Mesendoderm (in vitro differentiated cells): ENCODE results near the gene HYAL4.

Source experiments
- DNase-seq: peaks from one replicate; pipeline ENCODE4 v3.0.0; 2013
- H2AK5ac ChIP-seq: 2 replicates; pipeline ENCODE4 v1.6.1; 2013; ENCODE audit warnings: low read length, inconsistent platforms
- H2BK120ac ChIP-seq: 2 replicates; pipeline ENCODE4 v1.6.1; 2013; ENCODE audit warnings: low read depth, mild to moderate bottlenecking, low read length, moderate library complexity, mixed read lengths
- H2BK15ac ChIP-seq: replicated peaks from 2 replicates; pipeline ENCODE4 v1.6.1; 2013; ENCODE audit warnings: low read depth, mild to moderate bottlenecking, moderate library complexity
- H2BK5ac ChIP-seq: 2 replicates; pipeline ENCODE4 v1.6.1; 2013; ENCODE audit warnings: low read length, inconsistent platforms
- H3K18ac ChIP-seq: 2 replicates; pipeline ENCODE4 v1.6.1; 2013; ENCODE audit warnings: mild to moderate bottlenecking, low read length, mixed read lengths
- H3K23ac ChIP-seq: one replicate; pipeline ENCODE4 v1.6.1; 2013; ENCODE audit warnings: low read length
- H3K27ac ChIP-seq: 2 replicates; pipeline ENCODE4 v1.5.1; 2013; ENCODE audit warnings: low read depth, mild to moderate bottlenecking, inconsistent platforms, low read length, moderate library complexity
- H3K27me3 ChIP-seq: 2 replicates; pipeline ENCODE4 v1.6.1; 2013; ENCODE audit warnings: low read length, control low read depth, mild to moderate bottlenecking, inconsistent platforms; ENCODE audit not compliant: insufficient read depth, poor library complexity
- H3K36me3 ChIP-seq: 2 replicates; pipeline ENCODE4 v1.6.1; 2013; ENCODE audit warnings: low read length, inconsistent platforms; ENCODE audit not compliant: control insufficient read depth, insufficient read depth
- H3K4ac ChIP-seq: one replicate; pipeline ENCODE4 v1.6.1; 2013; ENCODE audit warnings: low read depth, mild to moderate bottlenecking, low read length, moderate library complexity
- H3K4me1 ChIP-seq: 2 replicates; pipeline ENCODE4 v1.6.1; 2013; ENCODE audit warnings: low read depth, low read length, inconsistent platforms; ENCODE audit not compliant: control insufficient read depth
- H3K4me2 ChIP-seq: 2 replicates; pipeline ENCODE4 v1.6.1; 2013; ENCODE audit warnings: low read length
- H3K4me3 ChIP-seq: 2 replicates; pipeline ENCODE4 v1.5.1; 2013; ENCODE audit warnings: mild to moderate bottlenecking, low read length
- H3K56ac ChIP-seq: one replicate; pipeline ENCODE4 v1.6.1; 2013; ENCODE audit warnings: low read length
- H3K79me1 ChIP-seq: 2 replicates; pipeline ENCODE4 v1.6.1; 2013; ENCODE audit warnings: low read length, inconsistent platforms
- H3K79me2 ChIP-seq: 2 replicates; pipeline ENCODE4 v1.6.1; 2013; ENCODE audit warnings: mild to moderate bottlenecking, low read length; ENCODE audit not compliant: control insufficient read depth, insufficient read depth
- H3K9ac ChIP-seq: 2 replicates; pipeline ENCODE4 v1.6.1; 2013; ENCODE audit warnings: low read length, inconsistent platforms
- H4K5ac ChIP-seq: one replicate; pipeline ENCODE4 v1.6.1; 2013; ENCODE audit warnings: low read length
- H4K8ac ChIP-seq: one replicate; pipeline ENCODE4 v1.6.1; 2013; ENCODE audit warnings: low read depth, mild to moderate bottlenecking, control low read depth, low read length, moderate library complexity
- WGBS: extraction: QIAGEN DNeasy Blood & Tissue Kit; methylation state at CpG from one replicate; pipeline ENCODE4 v1.1.7; 2013; ENCODE audit warnings: low lambda C conversion rate, missing lambda C conversion rate; ENCODE audit not compliant: insufficient coverage; ENCODE audit errors: extremely low coverage; 5-methylcytosine and 5-hydroxymethylcytosine counted together

HYAL4 gene

DNA sequence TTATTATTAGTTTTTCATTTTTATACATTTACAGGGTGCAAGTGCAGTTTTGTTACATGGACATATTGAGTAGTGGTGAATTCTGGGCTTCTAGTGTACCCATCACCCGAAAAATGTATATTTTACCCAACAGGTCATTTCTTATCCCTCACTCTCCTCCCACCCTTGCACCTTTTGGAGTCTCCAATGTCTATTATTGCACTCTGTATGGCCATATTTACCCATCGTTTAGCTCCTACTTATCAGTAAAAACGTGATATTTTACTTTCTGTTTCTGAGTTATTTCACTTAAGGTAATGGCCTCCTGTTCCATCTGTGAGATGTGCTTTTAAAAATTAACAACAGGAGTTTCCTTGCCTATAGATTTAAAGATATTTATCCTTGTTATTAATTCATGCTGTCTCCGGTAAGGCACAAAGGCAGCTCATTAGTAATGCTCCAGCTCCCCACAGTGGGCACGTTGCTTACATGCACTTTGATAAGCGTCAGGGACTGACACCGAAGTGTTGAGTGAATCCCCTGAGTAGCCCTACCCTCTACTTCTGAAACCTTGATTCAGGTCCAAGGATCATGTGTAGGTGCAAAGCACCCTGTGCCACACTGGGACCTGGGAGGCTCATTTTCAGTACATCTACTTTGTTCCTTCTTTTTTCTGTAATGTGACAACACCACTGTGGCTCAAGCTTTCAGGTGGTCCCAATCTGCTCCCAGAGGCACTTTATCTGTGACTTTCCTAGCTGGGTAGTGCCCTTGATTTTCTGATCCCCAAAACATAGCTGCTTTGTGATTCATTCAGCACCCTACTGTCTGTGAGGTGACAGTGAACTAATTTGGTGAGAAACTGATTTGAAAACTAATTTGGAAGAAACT is 27.3 kb downstream of the HYAL4 start:
- Histone ChIP-seq H3K18ac (no peak overlapping the region), H3K4me2 (no peak overlapping the region), H2BK15ac (peak overlapping the region; percentile 41), H3K56ac (no peak overlapping the region), H2BK120ac (no peak overlapping the region), H4K8ac (no peak overlapping the region), H3K36me3 (no peaks in the 10 kb centered on the region), H3K4me1 (no peaks in the 10 kb centered on the region), H3K23ac (no peak overlapping the region), H3K4me3 (no peak overlapping the region), H3K79me1 (no peaks in the 10 kb centered on the region), H3K79me2 (no peaks in the 10 kb centered on the region), H2AK5ac (no peak overlapping the region), H3K27me3 (no peaks in the 10 kb centered on the region), H3K27ac (no peak overlapping the region), H3K4ac (peak overlapping the region; percentile 16), H4K5ac (no peak overlapping the region), H2BK5ac (no peak overlapping the region), H3K9ac (no peak overlapping the region)
- WGBS: no CpG with 5 or more reads among the region's 7 CpGs
- DNase-seq: peak; percentile 77

DNA sequence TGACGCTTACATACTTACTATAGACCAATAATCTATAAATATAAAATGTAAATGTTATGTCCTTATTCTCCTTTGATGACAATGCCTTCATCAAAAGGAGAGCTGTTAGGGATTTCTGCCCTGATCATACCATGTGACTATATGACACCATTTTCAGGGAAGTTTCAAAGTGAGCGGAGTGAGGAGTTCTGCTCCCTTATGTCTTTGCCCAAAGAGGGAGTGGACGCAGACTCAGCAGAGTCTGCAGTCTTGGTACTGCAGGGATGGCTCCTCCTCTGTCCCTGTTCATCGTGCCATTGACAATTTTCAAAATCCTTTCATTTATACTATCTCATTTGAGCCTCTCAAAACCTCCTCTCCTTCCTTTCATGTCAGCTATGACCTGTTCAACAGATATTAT is 27.9 kb downstream of the HYAL4 start:
- Histone ChIP-seq H3K4me1 (no peaks in the 10 kb centered on the region), H3K56ac (no peak overlapping the region), H3K18ac (no peak overlapping the region), H3K27me3 (no peaks in the 10 kb centered on the region), H3K4ac (peak overlapping the region; percentile 16), H2BK120ac (no peak overlapping the region), H2BK5ac (no peak overlapping the region), H3K79me2 (no peaks in the 10 kb centered on the region), H2BK15ac (no peak overlapping the region), H3K23ac (no peak overlapping the region), H3K4me3 (no peak overlapping the region), H4K8ac (no peak overlapping the region), H3K9ac (no peak overlapping the region), H3K27ac (no peak overlapping the region), H3K79me1 (no peaks in the 10 kb centered on the region), H3K4me2 (no peak overlapping the region), H3K36me3 (no peaks in the 10 kb centered on the region), H2AK5ac (no peak overlapping the region), H4K5ac (no peak overlapping the region)
- DNase-seq: no peak
- WGBS: no CpG with 5 or more reads among the region's 4 CpGs

DNA sequence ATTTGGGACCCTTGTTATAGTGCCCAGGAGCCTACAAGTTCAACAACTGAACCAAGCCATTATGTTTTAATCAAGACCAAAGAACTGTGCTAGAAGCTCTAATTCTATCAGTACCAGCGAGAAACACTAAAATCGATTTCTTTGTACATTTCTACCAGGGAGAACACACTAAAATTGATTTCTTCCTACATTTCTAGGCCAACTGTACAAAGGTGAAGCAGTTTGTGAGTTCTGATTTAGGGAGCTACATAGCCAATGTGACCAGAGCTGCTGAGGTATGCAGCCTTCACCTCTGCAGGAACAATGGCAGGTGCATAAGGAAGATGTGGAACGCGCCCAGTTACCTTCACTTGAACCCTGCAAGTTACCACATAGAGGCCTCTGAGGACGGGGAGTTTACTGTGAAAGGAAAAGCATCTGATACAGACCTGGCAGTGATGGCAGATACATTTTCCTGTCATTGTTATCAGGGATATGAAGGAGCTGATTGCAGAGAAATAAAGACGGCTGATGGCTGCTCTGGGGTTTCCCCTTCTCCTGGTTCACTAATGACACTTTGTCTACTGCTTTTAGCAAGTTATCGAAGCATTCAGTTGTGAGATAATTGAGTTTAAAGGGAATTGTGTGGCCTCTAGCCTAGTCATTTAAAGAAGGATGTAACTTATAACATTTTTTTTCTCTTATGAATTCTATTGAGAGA is 31.7 kb downstream of the HYAL4 start:
- Histone ChIP-seq H3K56ac (no peak overlapping the region), H3K4me2 (no peak overlapping the region), H2BK5ac (no peak overlapping the region), H3K4me1 (no peaks in the 10 kb centered on the region), H3K4ac (no peak overlapping the region), H2BK120ac (no peak overlapping the region), H3K36me3 (no peaks in the 10 kb centered on the region), H2BK15ac (no peak overlapping the region), H3K79me1 (no peaks in the 10 kb centered on the region), H3K23ac (no peak overlapping the region), H3K18ac (no peak overlapping the region), H4K8ac (no peak overlapping the region), H2AK5ac (no peak overlapping the region), H4K5ac (no peak overlapping the region), H3K9ac (no peak overlapping the region), H3K79me2 (no peaks in the 10 kb centered on the region), H3K4me3 (no peak overlapping the region), H3K27ac (no peak overlapping the region), H3K27me3 (no peaks in the 10 kb centered on the region)
- no CpG with 5 or more reads among the region's 7 CpGs for WGBS
- no peak for DNase-seq

DNA sequence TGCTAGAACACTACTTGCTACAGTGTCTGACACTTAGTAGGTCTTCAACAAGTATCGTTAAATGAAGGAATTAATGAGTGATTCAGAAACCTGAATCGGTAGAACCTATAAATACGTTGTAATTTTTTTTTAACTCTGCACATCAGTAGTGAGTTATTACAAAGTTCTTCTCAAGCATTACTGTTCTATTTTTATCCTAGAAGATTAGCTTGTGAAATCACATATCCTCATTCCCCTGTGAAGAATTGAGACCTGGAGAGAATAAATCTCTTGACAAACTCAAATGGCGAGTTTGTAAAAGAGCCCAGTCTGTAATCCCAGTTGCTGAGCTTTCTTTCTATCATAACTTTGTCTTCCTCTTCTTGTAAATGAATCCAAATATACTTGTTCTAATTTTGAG is 34.7 kb downstream of the HYAL4 start:
- H3K56ac ChIP-seq: no peak overlapping the region
- H4K8ac ChIP-seq: no peak overlapping the region
- H3K9ac ChIP-seq: no peak overlapping the region
- H2BK5ac ChIP-seq: no peak overlapping the region
- H3K79me1 ChIP-seq: no peaks in the 10 kb centered on the region
- H2BK120ac ChIP-seq: no peak overlapping the region
- no peaks in the 10 kb centered on the region for H3K27me3 ChIP-seq
- no peak overlapping the region for H3K4ac ChIP-seq
- H3K36me3 ChIP-seq: no peaks in the 10 kb centered on the region
- WGBS: no CpG with 5 or more reads among the region's 4 CpGs
- no peaks in the 10 kb centered on the region for H3K79me2 ChIP-seq
- no peak overlapping the region for H2AK5ac ChIP-seq
- H3K4me1 ChIP-seq: no peaks in the 10 kb centered on the region
- no peak overlapping the region for H3K18ac ChIP-seq
- no peak overlapping the region for H3K4me2 ChIP-seq
- H3K4me3 ChIP-seq: no peak overlapping the region
- DNase-seq: no peak
- no peak overlapping the region for H2BK15ac ChIP-seq
- H3K27ac ChIP-seq: no peak overlapping the region
- H4K5ac ChIP-seq: no peak overlapping the region
- H3K23ac ChIP-seq: no peak overlapping the region

DNA sequence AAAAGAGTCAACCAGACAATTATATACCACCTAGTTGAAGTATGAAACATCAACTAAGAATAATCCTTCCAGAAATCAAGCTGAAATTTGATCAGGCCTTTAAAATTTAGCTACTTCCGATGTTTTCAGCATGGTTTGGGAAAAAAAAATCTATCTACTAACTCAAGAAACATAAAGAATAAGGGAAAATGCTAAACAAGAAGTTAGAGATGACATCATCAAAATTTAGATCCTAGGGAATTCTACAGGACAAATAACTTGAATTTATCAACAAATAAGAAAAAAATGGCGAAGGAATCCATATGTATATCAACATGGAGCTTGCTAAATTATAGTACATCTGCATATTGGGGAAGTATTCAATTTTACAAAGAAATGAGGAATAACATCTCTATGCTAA is 36.3 kb downstream of the HYAL4 start:
- Histone ChIP-seq H3K79me1 (no peaks in the 10 kb centered on the region), H3K79me2 (no peaks in the 10 kb centered on the region), H2AK5ac (no peak overlapping the region), H2BK120ac (no peak overlapping the region), H3K4me3 (no peak overlapping the region), H3K9ac (no peak overlapping the region), H3K56ac (no peak overlapping the region), H4K8ac (no peak overlapping the region), H3K4ac (no peak overlapping the region), H4K5ac (no peak overlapping the region), H3K4me1 (no peaks in the 10 kb centered on the region), H3K18ac (no peak overlapping the region), H3K36me3 (no peaks in the 10 kb centered on the region), H2BK5ac (no peak overlapping the region), H3K27ac (no peak overlapping the region), H3K27me3 (no peaks in the 10 kb centered on the region), H3K23ac (no peak overlapping the region), H2BK15ac (no peak overlapping the region), H3K4me2 (no peak overlapping the region)
- no peak for DNase-seq
- WGBS: no CpG with 5 or more reads among the region's 2 CpGs
